ENCODE data around the gene RAB31.

The RAB31 gene

GRCh38 chr18:9715088-9715343, 6.9 kb downstream of the RAB31 start:
- H3K4me3 ChIP-seq (ENCODE audit: low read depth in 1 of 2, low read length in 2 of 2): no peak overlapping the region
- H3K4me1 ChIP-seq (ENCODE audit: insufficient read depth, low read length): no peaks in the 10 kb centered on the region
- no peak overlapping the region for H2AFZ ChIP-seq (ENCODE audit: low read depth, low read length)
- H3K79me2 ChIP-seq (ENCODE audit: insufficient read depth, low read length): no peaks in the 10 kb centered on the region
- H4K20me1 ChIP-seq (ENCODE audit: insufficient read depth, low read length): no peaks in the 10 kb centered on the region
- no peaks in the 10 kb centered on the region for H3K9me3 ChIP-seq (ENCODE audit: insufficient read depth, low read length, severe bottlenecking)
- no peaks in the 10 kb centered on the region for H3K36me3 ChIP-seq (ENCODE audit: insufficient read depth, low read length)
- no peak overlapping the region for H3K9ac ChIP-seq (ENCODE audit: low read depth, low read length)
- ATAC-seq (ENCODE audit: insufficient read depth, low read depth) (no peak), DNase-seq (no peak)
- no peak overlapping the region for H3K4me2 ChIP-seq (ENCODE audit: insufficient read depth, low read length)
- no peak overlapping the region for H3K27ac ChIP-seq (ENCODE audit: low read length)
- TF ChIP-seq, protein P1, sequence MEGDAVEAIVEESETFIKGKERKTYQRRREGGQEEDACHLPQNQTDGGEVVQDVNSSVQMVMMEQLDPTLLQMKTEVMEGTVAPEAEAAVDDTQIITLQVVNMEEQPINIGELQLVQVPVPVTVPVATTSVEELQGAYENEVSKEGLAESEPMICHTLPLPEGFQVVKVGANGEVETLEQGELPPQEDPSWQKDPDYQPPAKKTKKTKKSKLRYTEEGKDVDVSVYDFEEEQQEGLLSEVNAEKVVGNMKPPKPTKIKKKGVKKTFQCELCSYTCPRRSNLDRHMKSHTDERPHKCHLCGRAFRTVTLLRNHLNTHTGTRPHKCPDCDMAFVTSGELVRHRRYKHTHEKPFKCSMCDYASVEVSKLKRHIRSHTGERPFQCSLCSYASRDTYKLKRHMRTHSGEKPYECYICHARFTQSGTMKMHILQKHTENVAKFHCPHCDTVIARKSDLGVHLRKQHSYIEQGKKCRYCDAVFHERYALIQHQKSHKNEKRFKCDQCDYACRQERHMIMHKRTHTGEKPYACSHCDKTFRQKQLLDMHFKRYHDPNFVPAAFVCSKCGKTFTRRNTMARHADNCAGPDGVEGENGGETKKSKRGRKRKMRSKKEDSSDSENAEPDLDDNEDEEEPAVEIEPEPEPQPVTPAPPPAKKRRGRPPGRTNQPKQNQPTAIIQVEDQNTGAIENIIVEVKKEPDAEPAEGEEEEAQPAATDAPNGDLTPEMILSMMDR (IDR thresholded peaks at IDR 0.05; ENCODE audit: borderline replicate concordance, extremely low read depth, low read length, poor library complexity, severe bottlenecking): no peak
- no peak for TF ChIP-seq EZH2 (IDR thresholded peaks at IDR 0.05; ENCODE audit: borderline replicate concordance, low read depth, low read length, severe bottlenecking)
- peaks cover 6% of the 10 kb centered on the region for H3K27me3 ChIP-seq (ENCODE audit: insufficient read depth, low read length, poor library complexity)

GRCh38 chr18:9715978-9716774, 8.1 kb downstream of the RAB31 start:
- peaks cover 6% of the 10 kb centered on the region for H3K27me3 ChIP-seq (ENCODE audit: insufficient read depth, low read length, poor library complexity)
- no peak overlapping the region for H3K4me2 ChIP-seq (ENCODE audit: insufficient read depth, low read length)
- H3K36me3 ChIP-seq (ENCODE audit: insufficient read depth, low read length): no peaks in the 10 kb centered on the region
- no peak overlapping the region for H3K4me3 ChIP-seq (ENCODE audit: low read depth in 1 of 2, low read length in 2 of 2)
- no peak for TF ChIP-seq EZH2 (IDR thresholded peaks at IDR 0.05; ENCODE audit: borderline replicate concordance, low read depth, low read length, severe bottlenecking)
- TF ChIP-seq, protein P1 (IDR thresholded peaks at IDR 0.05; ENCODE audit: borderline replicate concordance, extremely low read depth, low read length, poor library complexity, severe bottlenecking): no peak
- H3K79me2 ChIP-seq (ENCODE audit: insufficient read depth, low read length): no peaks in the 10 kb centered on the region
- H3K27ac ChIP-seq (ENCODE audit: low read length): no peak overlapping the region
- DNase-seq (no peak), ATAC-seq (ENCODE audit: insufficient read depth, low read depth) (no peak)
- H2AFZ ChIP-seq (ENCODE audit: low read depth, low read length): no peak overlapping the region
- no peaks in the 10 kb centered on the region for H4K20me1 ChIP-seq (ENCODE audit: insufficient read depth, low read length)
- H3K9ac ChIP-seq (ENCODE audit: low read depth, low read length): no peak overlapping the region
- no peaks in the 10 kb centered on the region for H3K9me3 ChIP-seq (ENCODE audit: insufficient read depth, low read length, severe bottlenecking)
- no peaks in the 10 kb centered on the region for H3K4me1 ChIP-seq (ENCODE audit: insufficient read depth, low read length)

GRCh38 chr18:9716780-9717563, 8.9 kb downstream of the RAB31 start:
- no peaks in the 10 kb centered on the region for H3K79me2 ChIP-seq (ENCODE audit: insufficient read depth, low read length)

More at GRCh38 chr18:9716780-9717563, 8.9 kb downstream of the RAB31 start:
- ATAC-seq (ENCODE audit: insufficient read depth, low read depth) (no peak), DNase-seq (no peak)
- Histone ChIP-seq H3K4me3 (ENCODE audit: low read depth in 1 of 2, low read length in 2 of 2) (no peak overlapping the region), H2AFZ (ENCODE audit: low read depth, low read length) (no peak overlapping the region), H3K36me3 (ENCODE audit: insufficient read depth, low read length) (no peaks in the 10 kb centered on the region), H3K4me1 (ENCODE audit: insufficient read depth, low read length) (no peaks in the 10 kb centered on the region), H3K9me3 (ENCODE audit: insufficient read depth, low read length, severe bottlenecking) (no peaks in the 10 kb centered on the region), H3K9ac (ENCODE audit: low read depth, low read length) (no peak overlapping the region), H3K4me2 (ENCODE audit: insufficient read depth, low read length) (no peak overlapping the region), H3K27me3 (ENCODE audit: insufficient read depth, low read length, poor library complexity) (peaks cover 6% of the 10 kb centered on the region), H4K20me1 (ENCODE audit: insufficient read depth, low read length) (no peaks in the 10 kb centered on the region), H3K27ac (ENCODE audit: low read length) (no peak overlapping the region)
- no peak for TF ChIP-seq EZH2 (IDR thresholded peaks at IDR 0.05; ENCODE audit: borderline replicate concordance, low read depth, low read length, severe bottlenecking)
- TF ChIP-seq, protein P1 (IDR thresholded peaks at IDR 0.05; ENCODE audit: borderline replicate concordance, extremely low read depth, low read length, poor library complexity, severe bottlenecking): no peak

Data from DND-41 (cell line).